Stimulated activated CD8-positive, alpha-beta memory T cell treated with anti-CD3 and anti-CD28 coated beads, Interleukin-12 subunit alpha, Interleukin-12 subunit beta, amount 100 ng/mL, for 4 hours (primary cell): ENCODE results near the gene DDR1.
"Not testable (repeated sequence)": the region's sequence is repeated elsewhere in the genome, so short reads cannot be mapped to it uniquely, and the experiment has no call there.

ENCODE experiments used
- DNase-seq: peaks from one replicate; pipeline ENCODE4 v3.0.0-alpha.2; 2020; ENCODE audit warnings: low read depth

Gene DDR1

GRCh38 chr6:30854285-30855040 is 29.9 kb upstream of the DDR1 start:
- no peak for DNase-seq

DNA sequence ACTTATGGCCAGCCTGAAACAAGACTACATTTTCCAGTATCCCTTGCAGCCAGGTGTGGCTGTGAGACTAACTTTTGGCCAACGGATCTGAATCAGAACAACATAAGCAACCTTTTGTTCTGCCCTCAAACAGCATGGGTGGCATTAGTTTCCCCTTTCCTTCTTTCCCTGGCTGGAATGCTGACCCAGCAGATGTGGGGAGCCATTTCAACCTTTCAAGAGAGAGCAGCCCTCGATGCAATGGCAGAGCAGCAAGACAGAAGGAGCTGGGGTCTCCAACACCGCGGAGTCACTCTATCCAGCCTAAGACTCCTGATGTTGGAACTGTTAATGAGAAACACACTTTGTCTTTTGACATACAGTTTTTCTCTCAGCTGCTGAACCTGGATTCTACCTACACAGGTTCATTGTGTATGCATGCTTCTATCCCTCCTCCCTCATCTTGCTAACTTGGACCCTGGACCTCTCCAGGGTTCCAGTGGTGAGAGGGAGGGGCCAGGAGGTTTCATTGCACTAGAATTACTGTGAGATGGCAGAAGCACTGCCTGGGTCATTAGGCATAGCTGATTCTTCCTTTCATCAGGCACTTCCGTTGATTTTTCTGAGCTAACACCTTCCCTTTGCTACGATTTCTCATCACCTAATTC is 28.8 kb upstream of the DDR1 start:
- no peak for DNase-seq

GRCh38 chr6:30857112-30857511 is 27.2 kb upstream of the DDR1 start:
- DNase-seq = no peak

GRCh38 chr6:30857549-30857948 is 26.8 kb upstream of the DDR1 start:
- no peak for DNase-seq

DNA sequence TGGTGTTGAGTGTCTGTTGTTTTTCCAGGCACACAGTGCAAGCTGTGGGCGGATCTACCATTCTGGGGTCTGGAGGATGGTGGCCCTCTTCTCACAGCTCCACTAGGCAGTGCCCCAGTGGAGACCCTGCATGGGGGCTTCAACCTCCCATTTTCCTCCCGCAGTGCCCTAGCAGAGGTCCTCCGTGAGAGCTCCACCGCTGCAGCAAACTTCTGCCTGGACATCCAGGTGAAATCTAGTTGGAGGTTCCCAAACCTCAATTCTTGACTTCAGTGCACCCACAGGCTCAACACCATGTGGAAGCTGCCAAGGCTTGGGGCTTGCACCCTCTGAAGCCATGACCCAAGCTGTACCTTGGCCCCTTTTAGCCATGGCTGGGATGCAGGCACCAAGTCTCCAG is 24.6 kb upstream of the DDR1 start:
- DNase-seq = not testable (repeated sequence)

- no peak for DNase-seq
These were observed 22.9 kb upstream of the DDR1 start for GRCh38 chr6:30861257-30862048.

DNA sequence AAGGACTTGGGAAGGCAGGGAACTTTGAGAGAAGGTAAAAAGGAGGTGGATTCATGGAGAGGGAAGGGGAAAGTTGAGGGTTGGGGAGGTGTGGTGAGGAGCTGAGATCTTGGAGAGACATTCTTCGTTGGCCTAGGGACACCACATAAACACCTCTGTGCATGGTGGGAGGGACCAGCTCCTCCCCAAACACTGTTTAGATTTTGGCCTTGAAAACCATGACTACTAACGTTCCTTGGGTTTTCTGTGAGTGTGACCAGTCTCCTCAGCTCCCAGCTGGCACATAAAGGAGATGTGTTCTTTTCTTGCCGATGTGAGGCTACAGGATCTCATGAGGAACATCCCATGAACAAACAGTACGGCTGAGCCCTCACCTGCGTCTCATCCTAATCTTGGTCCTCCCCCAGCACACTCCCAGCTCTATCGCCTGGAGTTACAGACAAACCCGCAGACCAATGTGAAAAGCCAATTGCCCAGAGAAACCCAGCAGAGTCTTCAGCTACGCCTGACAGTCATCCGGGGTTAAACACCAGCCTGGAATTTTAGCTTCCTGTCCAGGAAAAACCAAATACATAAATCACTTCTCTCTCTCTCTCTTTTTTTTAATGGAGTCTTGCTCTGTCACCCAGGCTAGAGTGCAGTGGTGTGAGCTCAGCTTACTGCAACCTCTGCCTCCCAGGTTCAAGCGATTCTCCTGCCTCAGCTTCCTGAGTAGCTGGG is 22.0 kb upstream of the DDR1 start:
- DNase-seq = no peak

DNA sequence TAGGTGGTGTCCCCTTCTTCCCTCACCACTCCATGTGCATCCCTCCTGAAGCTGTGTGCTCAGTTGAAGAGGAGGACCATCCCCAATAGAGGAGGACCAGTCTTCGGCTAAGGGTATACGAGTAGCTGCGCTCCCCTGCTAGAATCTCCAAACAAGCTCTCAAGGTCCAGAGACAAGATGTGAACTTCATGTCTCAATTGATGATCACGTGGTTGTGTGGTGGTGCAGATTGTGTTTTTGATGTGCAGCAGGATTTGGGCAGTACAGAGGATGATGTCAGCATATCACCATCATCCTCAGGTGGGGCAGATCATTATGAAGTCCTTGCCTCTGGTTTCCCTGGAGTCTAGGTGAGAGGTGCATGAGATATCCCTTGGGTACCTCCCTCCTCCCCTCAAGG is 20.0 kb upstream of the DDR1 start:
- no peak for DNase-seq

DNA sequence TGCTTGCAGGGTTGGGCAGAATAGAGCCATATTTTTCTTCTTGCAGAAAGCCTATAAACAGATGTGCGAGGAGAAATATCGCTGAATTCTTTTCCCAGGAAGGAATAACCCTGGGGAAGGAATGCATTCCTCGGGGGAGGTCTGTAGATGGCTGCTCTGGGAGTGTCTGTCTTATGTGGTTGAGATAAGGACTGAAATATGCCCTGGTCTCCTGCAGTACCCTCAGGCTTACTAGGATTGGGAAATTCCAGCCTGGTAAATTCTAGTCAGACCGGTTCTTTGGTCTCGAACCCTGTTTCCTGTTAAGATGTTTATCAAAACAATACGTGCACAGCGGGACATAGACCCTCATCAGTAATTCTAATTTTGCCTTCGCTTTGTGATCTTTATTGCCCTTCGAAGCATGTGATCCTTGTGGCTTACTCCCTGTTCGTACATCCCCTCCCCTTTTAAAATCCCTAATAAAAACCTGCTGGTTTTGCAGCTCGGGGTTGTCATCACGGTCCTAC is 15.0 kb upstream of the DDR1 start:
- DNase-seq = not testable (repeated sequence)

DNA sequence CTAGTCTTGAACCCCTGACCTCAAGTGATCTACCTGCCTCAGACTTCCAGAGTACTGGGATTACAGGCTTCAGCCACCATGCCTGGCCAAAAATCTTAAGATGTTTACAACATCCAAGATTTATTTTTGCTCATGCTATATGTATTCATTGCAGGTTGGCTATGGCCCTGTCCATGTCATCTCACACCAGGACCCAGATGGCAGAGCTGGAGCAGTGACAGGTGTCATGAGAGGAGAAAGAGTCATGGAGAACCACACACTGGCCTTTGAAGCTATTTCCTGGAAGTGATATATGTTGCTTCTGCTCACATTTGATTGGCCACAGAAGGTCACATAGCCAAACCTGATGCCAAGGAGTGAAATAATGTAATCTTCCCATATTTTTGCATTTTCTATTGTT is 13.8 kb upstream of the DDR1 start:
- no peak for DNase-seq

DNA sequence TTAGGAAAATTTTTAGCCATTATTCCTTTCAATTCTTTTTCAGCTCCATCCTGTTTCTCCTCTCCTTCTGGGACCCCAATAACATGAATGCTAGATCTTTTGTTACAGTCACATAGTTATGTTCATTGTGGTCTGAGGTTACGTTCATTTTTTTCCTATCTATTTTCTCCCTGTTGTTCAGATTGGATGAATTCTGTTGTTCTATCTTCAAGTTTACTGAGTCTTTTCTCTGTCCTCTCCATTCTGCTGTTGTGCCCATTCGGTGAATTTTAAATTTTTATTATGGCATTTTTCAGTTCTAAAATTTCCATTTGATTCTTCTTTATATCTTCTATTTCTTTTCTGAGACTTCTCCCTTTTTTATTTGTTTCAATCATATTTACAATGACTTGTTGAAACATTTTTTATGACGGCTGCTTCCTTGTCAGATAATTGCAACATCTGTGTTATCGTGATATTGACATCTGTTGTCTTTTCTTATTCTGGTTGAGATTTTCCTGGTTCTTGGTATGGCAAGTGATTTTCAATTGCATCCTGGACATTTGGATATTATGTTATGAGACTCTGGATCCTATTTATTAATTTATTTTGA is 12.6 kb upstream of the DDR1 start:
- DNase-seq = no peak

DNA sequence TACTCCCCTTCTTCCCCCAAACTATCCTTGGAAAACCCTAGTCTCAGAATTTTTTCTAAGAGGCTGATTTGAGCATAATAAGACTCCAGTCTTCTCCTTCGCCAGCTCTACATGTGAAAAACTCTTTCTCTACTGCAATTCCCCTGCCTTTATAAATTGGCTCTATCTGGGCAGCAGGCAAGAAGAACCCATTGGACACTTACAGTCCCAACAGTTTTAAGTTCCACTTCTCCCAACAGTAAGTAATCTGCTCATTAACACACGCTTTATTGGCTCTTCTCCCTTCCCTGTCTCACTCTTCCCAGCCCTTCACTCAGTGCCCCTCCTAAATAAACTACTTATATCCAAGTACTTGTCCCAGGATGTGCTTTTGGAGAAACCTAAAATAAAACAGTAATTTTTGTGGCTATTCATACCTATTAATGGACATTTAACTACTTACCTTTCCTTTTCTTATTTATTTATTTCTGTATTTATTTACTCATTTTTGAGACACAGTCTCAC is 11.1 kb upstream of the DDR1 start:
- no peak for DNase-seq

- not testable (repeated sequence) for DNase-seq
These were observed 10.5 kb upstream of the DDR1 start for GRCh38 chr6:30873795-30874194.

DNA sequence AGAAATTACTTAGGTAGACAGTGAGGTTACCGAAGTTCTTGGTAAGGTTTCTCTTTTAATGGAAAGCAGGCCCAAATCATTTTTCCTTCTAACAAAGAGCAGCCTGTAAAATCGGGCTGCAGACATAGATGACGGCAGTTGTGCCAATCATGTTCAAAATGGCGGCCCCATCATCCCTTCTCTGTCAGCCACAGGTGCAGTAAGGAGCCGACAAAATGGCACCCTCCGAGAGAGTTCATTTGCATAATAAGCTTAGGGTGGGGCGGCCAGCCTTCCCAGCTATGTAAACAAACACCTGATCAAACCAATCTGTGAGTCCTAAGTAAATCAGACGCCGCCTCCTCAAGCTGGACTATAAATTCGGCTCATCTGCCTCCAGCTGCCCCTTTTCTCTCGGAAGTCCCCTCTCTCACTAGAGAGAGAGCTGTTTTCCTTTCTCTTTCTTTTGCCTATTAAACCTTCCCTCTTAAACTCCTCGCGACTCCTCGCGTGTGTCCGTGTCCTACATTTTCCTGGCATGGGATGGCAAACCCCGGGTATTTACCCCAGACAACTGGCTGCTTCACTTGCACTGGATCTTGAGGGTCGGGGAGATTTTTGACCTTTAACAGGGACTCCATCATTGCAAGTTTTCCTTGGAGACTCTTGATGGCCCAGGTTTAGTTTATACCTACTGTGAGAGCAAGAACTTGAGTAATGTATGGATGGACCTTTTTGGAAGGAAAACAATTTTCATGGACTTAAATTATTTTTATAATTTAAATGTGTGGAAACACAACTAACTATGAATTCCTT is 8.9 kb upstream of the DDR1 start:
- DNase-seq = no peak

- no peak for DNase-seq
These were observed 8.1 kb upstream of the DDR1 start for GRCh38 chr6:30876039-30876730.

GRCh38 chr6:30877419-30878262 is 6.7 kb upstream of the DDR1 start:
- peak; percentile 54 for DNase-seq

GRCh38 chr6:30879684-30880427 is 4.5 kb upstream of the DDR1 start:
- no peak for DNase-seq

GRCh38 chr6:30880698-30881252 is 3.5 kb upstream of the DDR1 start:
- DNase-seq = no peak
